ENCODE results near the gene SLC24A3. TPM values are rescaled to one million over a fixed set of nuclear protein-coding genes. Genes with fewer than 3 reads are reported as not detected.

The SLC24A3 gene
- polyA plus RNA-seq, 1 donor (not counting 4 experiments of a cell fraction or from before 2014, with no cell fraction given), result 0.17 TPM

- DNase-seq (ENCODE audit: low read depth, low spot score), result no peak
- H4K20me1 ChIP-seq (ENCODE audit: control insufficient read depth, extremely low read depth, insufficient read depth, low read length), result no peaks in the 10 kb centered on the region
- no peak overlapping the region for H3K9ac ChIP-seq (ENCODE audit: control insufficient read depth, extremely low read depth, insufficient read depth, low read length)
- H2AFZ ChIP-seq (ENCODE audit: control insufficient read depth, low read length), result no peak overlapping the region
- no peak overlapping the region for H3K4me2 ChIP-seq (ENCODE audit: control insufficient read depth, extremely low read depth, insufficient read depth, low read depth, low read length)
- H3K9me1 ChIP-seq (ENCODE audit: control insufficient read depth, extremely low read depth, insufficient read depth, low read length), result no peaks in the 10 kb centered on the region
- H3K36me3 ChIP-seq (ENCODE audit: control insufficient read depth in 2 of 2, extremely low read depth in 1 of 2, insufficient read depth in 2 of 2, low read length in 2 of 2), result no peaks in the 10 kb centered on the region
- no peak overlapping the region for H3K27ac ChIP-seq (ENCODE audit: control insufficient read depth, insufficient read depth, low read length)
- H3K4me3 ChIP-seq (ENCODE audit: control insufficient read depth in 2 of 3, extremely low read depth in 1 of 3, insufficient read depth in 2 of 3, low read depth in 1 of 3, low read length in 3 of 3), result no peak overlapping the region
- H3K4me1 ChIP-seq (ENCODE audit: control insufficient read depth, extremely low read depth, insufficient read depth, low read length), result peaks cover 3% of the 10 kb centered on the region
- dilution Hi-C loops (cut with MboI; ENCODE audit: extremely low pct_ligation_motif_present, low sequenced_read_pairs), result no loop called here
- H3K9me3 ChIP-seq (ENCODE audit: control insufficient read depth, low read depth, low read length), result peaks cover 2% of the 10 kb centered on the region
- no peak for FAIRE-seq
- no peaks in the 10 kb centered on the region for H3K79me2 ChIP-seq (ENCODE audit: control insufficient read depth, insufficient read depth, low read length)
- no peak for TF ChIP-seq CTCF (optimal IDR thresholded peaks at IDR 0.05 in 1 of 3, IDR thresholded peaks at IDR 0.05 in 1 of 3, conservative IDR thresholded peaks at IDR 0.05 in 1 of 3; ENCODE audit: extremely low read depth in 1 of 3, insufficient read depth in 2 of 3, low read length in 3 of 3)
- no peak for TF ChIP-seq EZH2 (IDR thresholded peaks at IDR 0.05; ENCODE audit: low read length)
- H3K27me3 ChIP-seq (ENCODE audit: control insufficient read depth, extremely low read depth, insufficient read depth, low read length), result peaks cover 16% of the 10 kb centered on the region
Measured at GRCh38 chr20:19720991-19721390, 508.5 kb downstream of the SLC24A3 start.

- Histone ChIP-seq H2AFZ (ENCODE audit: control insufficient read depth, low read length) (no peak overlapping the region), H3K9me3 (ENCODE audit: control insufficient read depth, low read depth, low read length) (no peaks in the 10 kb centered on the region), H4K20me1 (ENCODE audit: control insufficient read depth, extremely low read depth, insufficient read depth, low read length) (no peaks in the 10 kb centered on the region), H3K4me2 (ENCODE audit: control insufficient read depth, extremely low read depth, insufficient read depth, low read depth, low read length) (no peak overlapping the region), H3K27me3 (ENCODE audit: control insufficient read depth, extremely low read depth, insufficient read depth, low read length) (peaks cover 16% of the 10 kb centered on the region), H3K9me1 (ENCODE audit: control insufficient read depth, extremely low read depth, insufficient read depth, low read length) (no peaks in the 10 kb centered on the region), H3K4me3 (ENCODE audit: control insufficient read depth in 2 of 3, extremely low read depth in 1 of 3, insufficient read depth in 2 of 3, low read depth in 1 of 3, low read length in 3 of 3) (no peak overlapping the region), H3K9ac (ENCODE audit: control insufficient read depth, extremely low read depth, insufficient read depth, low read length) (no peak overlapping the region), H3K27ac (ENCODE audit: control insufficient read depth, insufficient read depth, low read length) (no peak overlapping the region), H3K79me2 (ENCODE audit: control insufficient read depth, insufficient read depth, low read length) (no peaks in the 10 kb centered on the region), H3K4me1 (ENCODE audit: control insufficient read depth, extremely low read depth, insufficient read depth, low read length) (peaks cover 5% of the 10 kb centered on the region), H3K36me3 (ENCODE audit: control insufficient read depth in 2 of 2, extremely low read depth in 1 of 2, insufficient read depth in 2 of 2, low read length in 2 of 2) (no peaks in the 10 kb centered on the region)
- no peak for DNase-seq (ENCODE audit: low read depth, low spot score)
- dilution Hi-C loops (cut with MboI; ENCODE audit: extremely low pct_ligation_motif_present, low sequenced_read_pairs), result no loop called here
- FAIRE-seq, result no peak
- no peak for TF ChIP-seq CTCF (optimal IDR thresholded peaks at IDR 0.05 in 1 of 3, IDR thresholded peaks at IDR 0.05 in 1 of 3, conservative IDR thresholded peaks at IDR 0.05 in 1 of 3; ENCODE audit: extremely low read depth in 1 of 3, insufficient read depth in 2 of 3, low read length in 3 of 3)
- TF ChIP-seq EZH2 (IDR thresholded peaks at IDR 0.05; ENCODE audit: low read length), result no peak
Measured at GRCh38 chr20:19723051-19723450, 510.6 kb downstream of the SLC24A3 start.
